WTC11 (cell line): ENCODE data around the gene EBLN2. TPM values are rescaled to one million over a fixed set of nuclear protein-coding genes. Genes with fewer than 3 reads are reported as not detected.

Experiments
- ATAC-seq: fragments of 200-7000 bp; cut with Tn5 transposase; 2 replicates; pipeline ENCODE4 v1.10.0; 2021; ENCODE audit warnings: mild to moderate bottlenecking, moderate library complexity
- CTCF ChIA-PET: fragments of 300-600 bp; sonication (Branson Sonifier 250); formaldehyde crosslinking; loops from one replicate; lab custom pipeline; 2021; ENCODE audit warnings: antibody characterized with exemption; lab: Charles Lee
- POLR2A ChIA-PET: fragments of 350-600 bp; sonication (Branson Sonifier 250); formaldehyde crosslinking; loops from one replicate; lab custom pipeline; 2021; ENCODE audit warnings: antibody characterized with exemption; lab: Charles Lee
- DNase-seq: peaks from one replicate; pipeline ENCODE4 v3.0.0; 2021; ENCODE audit warnings: low spot score
- H3K27ac Mint-ChIP-seq: 2 replicates; pipeline ENCODE4 v1.8.0; 2021; ENCODE audit warnings: mixed read lengths
- H3K27me3 Mint-ChIP-seq: 2 replicates; pipeline ENCODE4 v1.8.0; 2021; ENCODE audit warnings: low read depth, mild to moderate bottlenecking, moderate library complexity, mixed read lengths
- H3K36me3 Mint-ChIP-seq: 2 replicates; pipeline ENCODE4 v1.8.0; 2021; ENCODE audit warnings: mixed read lengths
- H3K4me1 Mint-ChIP-seq: 2 replicates; pipeline ENCODE4 v1.8.0; 2022; ENCODE audit warnings: mixed read lengths
- H3K4me3 Mint-ChIP-seq: 2 replicates; pipeline ENCODE4 v1.8.0; 2021; ENCODE audit warnings: mild to moderate bottlenecking, moderate library complexity, mixed read lengths
- H3K9me3 Mint-ChIP-seq: 2 replicates; pipeline ENCODE4 v1.8.0; 2021; ENCODE audit warnings: mixed read lengths
- AFF4 ChIP-seq: sonication (generic); formaldehyde crosslinking; IDR thresholded peaks from 2 replicates; pipeline ENCODE4 v1.8.1; 2023; ENCODE audit warnings: mild to moderate bottlenecking, missing genetic modification reagents, borderline replicate concordance
- CTCF ChIP-seq: fragments of 200-600 bp; IDR thresholded peaks from 2 replicates; pipeline ENCODE4 v1.8.0; 2022; ENCODE audit warnings: antibody characterized with exemption
- E2F1 ChIP-seq: sonication (generic); formaldehyde crosslinking; IDR thresholded peaks from 2 replicates; pipeline ENCODE4 v1.8.0; 2022; ENCODE audit warnings: mild to moderate bottlenecking, missing genetic modification reagents
- ELF4 ChIP-seq: sonication (generic); formaldehyde crosslinking; IDR thresholded peaks from 2 replicates; pipeline ENCODE4 v1.8.1; 2022; ENCODE audit warnings: low read depth, mild to moderate bottlenecking, moderate library complexity, missing genetic modification reagents
- ERG ChIP-seq: fragments of 250-450 bp; sonication (Bioruptor Pico); IDR thresholded peaks from 2 replicates; pipeline ENCODE4 v1.8.0; 2021; ENCODE audit warnings: mild to moderate bottlenecking
- KAT7 ChIP-seq: sonication (generic); formaldehyde crosslinking; IDR thresholded peaks from 2 replicates; pipeline ENCODE4 v1.8.1; 2023; ENCODE audit warnings: missing genetic modification reagents, mild to moderate bottlenecking, borderline replicate concordance
- NFE2L1 ChIP-seq: sonication (generic); formaldehyde crosslinking; IDR thresholded peaks from 2 replicates; pipeline ENCODE4 v1.8.1; 2023; ENCODE audit warnings: missing genetic modification reagents
- SMAD4 ChIP-seq: sonication (generic); formaldehyde crosslinking; IDR thresholded peaks from 2 replicates; pipeline ENCODE4 v1.8.0; 2022; ENCODE audit warnings: mild to moderate bottlenecking, missing genetic modification reagents
- SOX15 ChIP-seq: fragments of 250-450 bp; sonication (Bioruptor Pico); IDR thresholded peaks from 2 replicates; pipeline ENCODE4 v1.9.0; 2021; ENCODE audit warnings: mild to moderate bottlenecking
- ZBTB21 ChIP-seq: sonication (generic); formaldehyde crosslinking; IDR thresholded peaks from 2 replicates; pipeline ENCODE4 v1.8.1; 2023; ENCODE audit warnings: mild to moderate bottlenecking, missing genetic modification reagents, borderline replicate concordance
- ZNF232 ChIP-seq: sonication (generic); formaldehyde crosslinking; IDR thresholded peaks from 2 replicates; pipeline ENCODE4 v1.8.0; 2022; ENCODE audit warnings: mild to moderate bottlenecking, missing genetic modification reagents
- ZNF396 ChIP-seq: fragments of 250-450 bp; sonication (Bioruptor Pico); IDR thresholded peaks from 2 replicates; pipeline ENCODE4 v1.8.0; 2021; ENCODE audit warnings: mild to moderate bottlenecking, moderate library complexity, borderline replicate concordance
- total RNA-seq: library from RNA; stranded (reverse); gene quantifications from 3 replicates; pipeline ENCODE4 v1.2.3, GENCODE V29; 2021
- TF ChIP-seq, protein P1 (sequence below): sonication (generic); formaldehyde crosslinking; IDR thresholded peaks from 2 replicates; pipeline ENCODE4 v1.8.1; 2023; ENCODE audit warnings: mild to moderate bottlenecking, moderate library complexity, missing genetic modification reagents
- TF ChIP-seq, protein P2 (sequence below): sonication (generic); formaldehyde crosslinking; IDR thresholded peaks from 2 replicates; pipeline ENCODE4 v1.8.0; 2023; ENCODE audit warnings: missing genetic modification reagents

Gene EBLN2
- total RNA-seq, 1 experiment from 2014 or later = 4.3 TPM

DNA sequence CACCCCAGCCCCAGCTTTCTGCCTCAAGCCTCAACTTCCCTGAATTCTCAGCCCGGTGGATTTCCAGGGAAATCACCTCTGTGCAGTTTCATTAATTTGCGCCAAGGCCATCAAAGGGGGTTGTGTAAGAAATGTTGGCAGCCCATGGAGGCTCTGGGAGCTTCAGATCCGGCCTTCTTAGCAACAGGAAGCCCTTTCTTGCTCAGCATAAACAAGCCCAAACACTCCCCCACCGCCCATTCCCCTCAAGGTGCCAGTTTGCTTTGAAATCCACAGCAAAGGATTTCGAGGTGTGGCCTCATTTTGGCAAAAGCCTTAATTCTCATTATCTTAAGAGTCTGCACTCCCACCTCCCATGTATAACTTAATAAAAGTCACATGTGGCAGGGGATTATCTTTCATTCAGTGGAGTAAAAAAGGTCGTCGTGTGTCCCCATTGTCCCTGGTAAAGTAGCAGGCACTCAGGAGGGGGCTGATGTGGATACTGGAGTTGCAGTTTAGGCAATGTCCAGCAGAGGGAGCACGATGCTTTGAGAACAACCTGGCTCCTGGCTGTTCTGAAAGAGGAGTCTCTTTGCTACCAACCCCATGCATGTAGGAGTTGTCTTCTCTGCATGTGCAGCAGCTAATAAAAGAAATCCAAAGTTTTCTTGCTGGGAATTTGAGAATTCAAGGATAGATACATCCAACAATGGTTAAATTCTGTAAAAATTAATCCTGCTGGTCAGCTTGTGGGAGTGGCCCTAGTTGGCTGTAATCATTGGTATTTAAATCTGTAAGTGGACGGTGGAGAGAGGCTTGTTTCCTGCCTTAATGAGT lies 39.5 kb downstream of the EBLN2 start:
- ATAC-seq (peak; percentile 95), DNase-seq (peak; percentile 94)
- POLR2A ChIA-PET = no interaction called here
- peak; percentile 95 for TF ChIP-seq CTCF
- no peak for TF ChIP-seq SMAD4
- no peak for TF ChIP-seq NFE2L1 (CRISPR knock-in tag)
- H3K27me3 Mint-ChIP-seq = no peaks in the 10 kb centered on the region; the same call in 1 of the 2 replicates
- no peak overlapping the region for H3K4me3 Mint-ChIP-seq
- peaks cover 11% of the 10 kb centered on the region for H3K4me1 Mint-ChIP-seq
- H3K9me3 Mint-ChIP-seq = no peaks in the 10 kb centered on the region
- CTCF ChIA-PET = interaction anchor here (0.9 to 1.7 kb wide), 7 partner anchors 37 to 407 kb away, joined by 3 to 14 read pairs (median 4); no protein-coding TSS in a partner anchor
- H3K27ac Mint-ChIP-seq = no peak overlapping the region
- no peaks in the 10 kb centered on the region for H3K36me3 Mint-ChIP-seq

GRCh38 chr3:73101881-73102280 lies 40.4 kb downstream of the EBLN2 start:
- CTCF ChIA-PET = no interaction called here
- no peaks in the 10 kb centered on the region for H3K9me3 Mint-ChIP-seq
- DNase-seq = no peak
- H3K27me3 Mint-ChIP-seq = no peaks in the 10 kb centered on the region; the same call in 1 of the 2 replicates
- TF ChIP-seq ZNF396 (no peak), ELF4 (CRISPR knock-in tag) (no peak), ZBTB21 (CRISPR knock-in tag) (no peak), KAT7 (CRISPR knock-in tag) (no peak), SOX15 (CRISPR knock-in tag) (no peak), E2F1 (CRISPR knock-in tag) (no peak), ZNF232 (no peak), ERG (CRISPR knock-in tag) (no peak), AFF4 (CRISPR knock-in tag) (no peak)
- TF ChIP-seq, protein P1, sequence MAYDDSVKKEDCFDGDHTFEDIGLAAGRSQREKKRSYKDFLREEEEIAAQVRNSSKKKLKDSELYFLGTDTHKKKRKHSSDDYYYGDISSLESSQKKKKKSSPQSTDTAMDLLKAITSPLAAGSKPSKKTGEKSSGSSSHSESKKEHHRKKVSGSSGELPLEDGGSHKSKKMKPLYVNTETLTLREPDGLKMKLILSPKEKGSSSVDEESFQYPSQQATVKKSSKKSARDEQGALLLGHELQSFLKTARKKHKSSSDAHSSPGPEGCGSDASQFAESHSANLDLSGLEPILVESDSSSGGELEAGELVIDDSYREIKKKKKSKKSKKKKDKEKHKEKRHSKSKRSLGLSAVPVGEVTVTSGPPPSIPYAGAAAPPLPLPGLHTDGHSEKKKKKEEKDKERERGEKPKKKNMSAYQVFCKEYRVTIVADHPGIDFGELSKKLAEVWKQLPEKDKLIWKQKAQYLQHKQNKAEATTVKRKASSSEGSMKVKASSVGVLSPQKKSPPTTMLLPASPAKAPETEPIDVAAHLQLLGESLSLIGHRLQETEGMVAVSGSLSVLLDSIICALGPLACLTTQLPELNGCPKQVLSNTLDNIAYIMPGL (CRISPR knock-in tag) = no peak
- TF ChIP-seq, protein P2, sequence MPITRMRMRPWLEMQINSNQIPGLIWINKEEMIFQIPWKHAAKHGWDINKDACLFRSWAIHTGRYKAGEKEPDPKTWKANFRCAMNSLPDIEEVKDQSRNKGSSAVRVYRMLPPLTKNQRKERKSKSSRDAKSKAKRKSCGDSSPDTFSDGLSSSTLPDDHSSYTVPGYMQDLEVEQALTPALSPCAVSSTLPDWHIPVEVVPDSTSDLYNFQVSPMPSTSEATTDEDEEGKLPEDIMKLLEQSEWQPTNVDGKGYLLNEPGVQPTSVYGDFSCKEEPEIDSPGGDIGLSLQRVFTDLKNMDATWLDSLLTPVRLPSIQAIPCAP (CRISPR knock-in tag) = no peak
- TF ChIP-seq, all 79 proteins: peak for 0
- Mint-ChIP-seq H3K36me3 (no peaks in the 10 kb centered on the region), H3K4me3 (no peak overlapping the region), H3K27ac (no peak overlapping the region), H3K4me1 (peaks cover 11% of the 10 kb centered on the region)
- ATAC-seq = no peak
- POLR2A ChIA-PET = no interaction called here
